IgD-negative memory B cell (primary cell): Measurements from ENCODE around the gene XPOT. TPM values are rescaled to one million over a fixed set of nuclear protein-coding genes. Genes with fewer than 3 reads are reported as not detected.
A peak's percentile ranks its signal among the peaks of the same experiment; 100 is the strongest.

Source experiments
- H3K27ac Mint-ChIP-seq, 3 donors: one replicate each; pipeline ENCODE4 v1.8.0; 2020 to 2022; ENCODE audit warnings: mild to moderate bottlenecking in 3 of 3, mixed read lengths in 3 of 3, moderate library complexity in 1 of 3
- H3K27me3 Mint-ChIP-seq: one replicate; pipeline ENCODE4 v1.8.0; 2021; ENCODE audit warnings: mixed read lengths
- H3K36me3 Mint-ChIP-seq: one replicate; pipeline ENCODE4 v1.8.0; 2020; ENCODE audit warnings: mild to moderate bottlenecking, mixed read lengths
- H3K4me1 Mint-ChIP-seq, 3 donors: one replicate each; pipeline ENCODE4 v1.8.0; 2020 to 2022; ENCODE audit warnings: mixed read lengths in 3 of 3, mild to moderate bottlenecking in 1 of 3
- H3K4me3 Mint-ChIP-seq, 4 donors: one replicate each; pipeline ENCODE4 v1.8.0; 2020 to 2022; ENCODE audit warnings: mild to moderate bottlenecking in 4 of 4, mixed read lengths in 4 of 4, moderate library complexity in 3 of 4
- H3K9me3 Mint-ChIP-seq, 3 donors: one replicate each; pipeline ENCODE4 v1.8.0; 2020 to 2021; ENCODE audit warnings: mixed read lengths in 3 of 3, mild to moderate bottlenecking in 1 of 3
- polyA plus RNA-seq: library from polyadenylated mRNA; unstranded; fragments of 300-500 nt; fragmentation: Illumina TruSeq; gene quantifications from one replicate; pipeline ENCODE4 v1.2.3, GENCODE V29; 2021

The XPOT gene
- polyA plus RNA-seq, 1 donor from 2014 or later, result 21.3 TPM

GRCh38 chr12:64404470-64405256, 471 bp downstream of the XPOT start:
- H3K27me3 Mint-ChIP-seq, result no peaks in the 10 kb centered on the region
- H3K4me1 Mint-ChIP-seq, result peaks cover 8 to 12% (median 9%) of the 10 kb centered on the region in 3 donors
- no peaks in the 10 kb centered on the region for H3K36me3 Mint-ChIP-seq
- peak overlapping the region; percentile 78 to 94 (median 93) for H3K27ac Mint-ChIP-seq
- no peaks in the 10 kb centered on the region for H3K9me3 Mint-ChIP-seq
- peak overlapping the region; percentile 96 to 100 (median 98) for H3K4me3 Mint-ChIP-seq

GRCh38 chr12:64407342-64408223, 3.4 kb downstream of the XPOT start:
- Mint-ChIP-seq H3K4me1 (peaks cover 8 to 12% (median 9%) of the 10 kb centered on the region in 3 donors), H3K4me3 (peak overlapping the region in 1 of 4 donors; percentile 22), H3K27me3 (no peaks in the 10 kb centered on the region), H3K27ac (no peak overlapping the region), H3K36me3 (no peaks in the 10 kb centered on the region), H3K9me3 (no peaks in the 10 kb centered on the region)

GRCh38 chr12:64411427-64411826, 7.2 kb downstream of the XPOT start:
- Mint-ChIP-seq H3K4me1 (peaks cover 0 to 5% (median 3%) of the 10 kb centered on the region in 3 donors), H3K27ac (no peak overlapping the region), H3K9me3 (no peaks in the 10 kb centered on the region), H3K4me3 (no peak overlapping the region), H3K27me3 (no peaks in the 10 kb centered on the region), H3K36me3 (peaks cover 1% of the 10 kb centered on the region)

DNA sequence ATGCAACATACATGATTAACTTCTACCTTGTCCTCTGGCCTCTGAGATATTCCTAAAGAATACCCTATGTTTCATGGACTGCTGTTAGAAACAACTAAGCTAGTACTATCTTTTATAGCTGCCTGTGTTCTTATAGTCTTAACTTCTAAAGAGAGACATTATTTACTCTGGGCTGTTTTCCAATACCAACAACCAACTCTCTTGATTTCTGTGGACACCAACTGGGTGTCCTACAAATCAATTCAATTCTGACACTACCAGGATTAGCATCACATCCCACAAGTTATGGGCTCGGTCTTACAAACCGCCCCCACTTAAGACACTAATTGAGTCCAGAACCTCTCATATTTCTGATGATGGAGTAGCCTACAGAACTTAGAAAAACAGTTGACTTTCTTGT, 8.3 kb downstream of the XPOT start:
- peak overlapping the region in 1 of 3 donors; percentile 63 for H3K27ac Mint-ChIP-seq
- H3K36me3 Mint-ChIP-seq, result peaks cover 4% of the 10 kb centered on the region
- H3K9me3 Mint-ChIP-seq, result no peaks in the 10 kb centered on the region
- H3K4me3 Mint-ChIP-seq, result no peak overlapping the region
- H3K27me3 Mint-ChIP-seq, result no peaks in the 10 kb centered on the region
- no peaks in the 10 kb centered on the region for H3K4me1 Mint-ChIP-seq

DNA sequence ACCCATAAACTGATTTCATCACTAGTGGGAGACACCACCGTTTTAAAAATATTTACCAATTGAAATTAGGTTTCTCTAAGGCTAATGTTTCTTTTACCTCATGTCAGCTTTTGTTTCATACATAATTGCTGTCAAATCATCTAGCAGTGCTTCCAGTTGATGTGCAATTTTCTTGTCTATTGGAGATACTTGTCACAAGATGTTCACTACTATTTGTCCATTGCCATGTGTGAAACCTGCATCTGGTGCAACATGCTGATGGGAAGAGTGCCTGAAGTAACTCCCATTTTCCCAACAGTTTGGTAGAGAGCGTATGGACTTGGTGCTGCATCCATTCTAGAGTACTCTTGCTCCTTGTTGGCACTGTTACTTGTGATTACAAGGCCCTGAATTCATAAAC, 9.7 kb downstream of the XPOT start:
- no peak overlapping the region for H3K4me3 Mint-ChIP-seq
- no peaks in the 10 kb centered on the region for H3K9me3 Mint-ChIP-seq
- no peak overlapping the region for H3K27ac Mint-ChIP-seq
- no peaks in the 10 kb centered on the region for H3K27me3 Mint-ChIP-seq
- H3K36me3 Mint-ChIP-seq, result peaks cover 4% of the 10 kb centered on the region
- no peaks in the 10 kb centered on the region for H3K4me1 Mint-ChIP-seq

DNA sequence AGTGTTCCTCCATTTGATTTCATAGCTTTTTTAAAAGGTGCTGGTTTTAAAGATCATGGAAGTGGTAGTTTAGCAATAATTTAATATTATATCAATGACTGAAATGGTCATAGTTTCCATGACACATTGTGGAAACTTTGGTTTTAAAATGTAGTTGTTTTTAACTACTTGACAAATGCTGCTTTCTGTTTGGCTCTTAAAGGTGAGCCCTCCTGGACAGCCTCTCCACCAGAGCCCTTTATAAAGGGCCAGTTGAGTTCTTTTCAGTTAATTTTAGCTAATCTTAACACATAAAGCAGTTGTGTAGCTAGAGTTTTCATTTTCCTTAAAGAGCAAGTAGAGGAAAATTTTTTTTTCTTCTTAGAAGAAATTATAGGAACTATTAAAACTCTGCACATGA, 14.0 kb downstream of the XPOT start:
- H3K27ac Mint-ChIP-seq, result no peak overlapping the region
- H3K27me3 Mint-ChIP-seq, result no peaks in the 10 kb centered on the region
- H3K4me3 Mint-ChIP-seq, result no peak overlapping the region
- H3K36me3 Mint-ChIP-seq, result peaks cover 10% of the 10 kb centered on the region
- no peaks in the 10 kb centered on the region for H3K9me3 Mint-ChIP-seq
- H3K4me1 Mint-ChIP-seq, result no peaks in the 10 kb centered on the region

- Mint-ChIP-seq H3K27me3 (no peaks in the 10 kb centered on the region), H3K36me3 (peaks cover 13% of the 10 kb centered on the region), H3K27ac (no peak overlapping the region), H3K4me3 (no peak overlapping the region), H3K9me3 (no peaks in the 10 kb centered on the region), H3K4me1 (no peaks in the 10 kb centered on the region)
Observed at GRCh38 chr12:64419696-64420095, 15.5 kb downstream of the XPOT start.

DNA sequence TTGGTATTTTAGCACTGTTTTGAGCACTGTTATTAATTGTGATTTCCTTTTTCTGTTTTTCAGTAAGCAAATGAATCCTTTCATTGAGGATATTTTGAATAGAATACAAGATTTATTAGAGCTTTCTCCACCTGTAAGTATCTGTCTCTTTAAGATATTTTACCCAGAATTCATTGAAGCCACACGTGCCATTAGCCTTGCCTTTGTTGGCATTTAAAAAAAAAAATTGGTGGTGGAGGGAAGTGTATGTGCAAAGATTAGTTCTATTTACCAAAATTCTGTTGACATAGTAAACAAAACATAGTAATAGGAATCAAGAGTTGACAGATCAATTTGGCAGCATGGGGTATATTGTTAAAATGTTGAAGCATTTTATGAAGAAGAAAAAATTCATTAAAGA, 23.8 kb downstream of the XPOT start:
- H3K27me3 Mint-ChIP-seq, result no peaks in the 10 kb centered on the region
- H3K4me3 Mint-ChIP-seq, result no peak overlapping the region
- H3K36me3 Mint-ChIP-seq, result peaks cover 12% of the 10 kb centered on the region
- no peaks in the 10 kb centered on the region for H3K4me1 Mint-ChIP-seq
- no peaks in the 10 kb centered on the region for H3K9me3 Mint-ChIP-seq
- no peak overlapping the region for H3K27ac Mint-ChIP-seq

DNA sequence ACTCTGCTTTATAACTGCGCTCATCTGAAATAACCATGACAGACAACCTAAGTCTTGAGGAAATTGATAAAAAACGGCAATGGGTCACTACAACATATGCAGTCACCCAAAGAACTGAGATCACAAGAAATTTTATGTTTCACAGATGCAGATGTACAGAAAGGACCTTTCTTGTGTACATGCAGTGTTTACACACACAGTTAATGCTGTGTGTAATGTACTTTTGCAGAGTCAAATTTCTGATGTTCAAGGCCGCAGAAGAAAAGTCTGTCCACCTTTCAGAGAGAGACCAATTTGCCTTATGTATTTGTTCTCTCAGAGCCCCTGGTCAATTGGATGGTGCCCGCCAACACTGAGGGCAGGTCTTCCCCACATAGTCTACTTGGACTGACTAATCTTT, 24.8 kb downstream of the XPOT start:
- Mint-ChIP-seq H3K36me3 (peaks cover 11% of the 10 kb centered on the region), H3K27ac (no peak overlapping the region), H3K27me3 (no peaks in the 10 kb centered on the region), H3K9me3 (no peaks in the 10 kb centered on the region), H3K4me1 (no peaks in the 10 kb centered on the region), H3K4me3 (no peak overlapping the region)

- no peaks in the 10 kb centered on the region for H3K4me1 Mint-ChIP-seq
- no peaks in the 10 kb centered on the region for H3K9me3 Mint-ChIP-seq
- peaks cover 8% of the 10 kb centered on the region for H3K36me3 Mint-ChIP-seq
- H3K27ac Mint-ChIP-seq, result no peak overlapping the region
- no peak overlapping the region for H3K4me3 Mint-ChIP-seq
- no peaks in the 10 kb centered on the region for H3K27me3 Mint-ChIP-seq
Observed at GRCh38 chr12:64430886-64431285, 26.7 kb downstream of the XPOT start.

DNA sequence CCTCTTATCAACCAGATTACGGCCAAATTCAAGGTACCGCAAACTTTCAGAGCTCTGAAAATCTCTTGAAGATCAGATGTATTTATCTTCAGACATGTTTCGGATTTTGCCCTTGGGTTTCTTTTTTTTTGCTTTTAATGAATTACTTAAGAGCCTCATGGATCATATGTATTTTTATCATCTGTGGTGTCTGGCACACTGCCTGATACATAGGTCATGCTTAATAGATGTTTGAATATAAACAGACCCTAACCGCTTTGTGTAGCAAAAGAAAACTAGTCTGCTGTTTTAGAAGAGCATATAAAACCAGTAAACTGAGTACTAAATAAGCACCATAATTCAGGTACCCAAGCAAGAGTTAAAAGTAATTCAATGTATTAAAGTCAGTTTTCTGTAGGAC, 27.6 kb downstream of the XPOT start:
- Mint-ChIP-seq H3K4me1 (no peaks in the 10 kb centered on the region), H3K9me3 (no peaks in the 10 kb centered on the region), H3K27ac (no peak overlapping the region), H3K4me3 (no peak overlapping the region), H3K36me3 (peaks cover 8% of the 10 kb centered on the region), H3K27me3 (no peaks in the 10 kb centered on the region)

- peaks cover 6% of the 10 kb centered on the region for H3K36me3 Mint-ChIP-seq
- H3K9me3 Mint-ChIP-seq, result peaks cover 0 to 2% (median 0%) of the 10 kb centered on the region in 3 donors
- H3K4me1 Mint-ChIP-seq, result peaks cover 5 to 10% (median 8%) of the 10 kb centered on the region in 3 donors
- H3K4me3 Mint-ChIP-seq, result no peak overlapping the region
- H3K27me3 Mint-ChIP-seq, result no peaks in the 10 kb centered on the region
- no peak overlapping the region for H3K27ac Mint-ChIP-seq
Observed at GRCh38 chr12:64433915-64434314, 29.7 kb downstream of the XPOT start.

DNA sequence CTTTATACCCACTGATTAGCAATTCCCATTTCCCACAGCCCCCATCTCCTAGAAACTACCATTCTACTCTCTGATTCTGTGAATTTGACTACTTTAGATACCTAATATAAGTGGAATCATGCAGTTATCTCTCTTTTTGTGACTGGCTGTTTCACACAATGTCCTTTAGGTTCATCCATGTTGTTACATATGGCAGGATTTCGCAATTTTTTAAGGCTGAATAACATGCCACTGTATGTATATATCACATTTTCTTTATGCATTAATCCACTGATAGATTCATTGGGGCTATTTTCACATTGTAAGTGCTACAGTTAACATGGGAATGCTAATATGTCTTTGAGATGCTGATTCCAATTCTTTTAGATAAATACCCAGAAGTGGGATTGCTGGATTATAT, 35.9 kb downstream of the XPOT start:
- Mint-ChIP-seq H3K27me3 (no peaks in the 10 kb centered on the region), H3K4me1 (peaks cover 11 to 14% (median 11%) of the 10 kb centered on the region in 3 donors), H3K4me3 (no peak overlapping the region), H3K9me3 (peaks cover 0 to 2% (median 0%) of the 10 kb centered on the region in 3 donors), H3K27ac (no peak overlapping the region), H3K36me3 (peaks cover 2% of the 10 kb centered on the region)

DNA sequence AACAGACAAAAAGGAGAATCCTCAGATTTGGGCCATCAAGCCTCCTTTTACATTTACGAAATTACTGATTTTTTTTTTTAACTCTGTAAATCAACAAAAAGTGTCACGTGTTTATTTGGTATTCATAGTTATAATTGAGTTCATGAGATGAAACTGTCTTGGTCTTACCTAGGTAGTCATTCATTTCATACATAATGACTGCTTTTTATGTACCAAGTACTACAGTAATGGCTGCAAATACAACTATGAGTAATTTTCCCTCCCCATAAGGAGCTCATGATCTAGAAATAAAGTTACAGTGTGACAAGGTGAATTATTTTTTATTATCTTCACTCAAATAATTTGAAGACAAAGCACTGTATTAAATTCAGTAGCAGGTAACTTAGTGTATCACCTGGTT, 41.3 kb downstream of the XPOT start:
- H3K27ac Mint-ChIP-seq, result no peak overlapping the region
- peaks cover 2% of the 10 kb centered on the region for H3K36me3 Mint-ChIP-seq
- H3K4me3 Mint-ChIP-seq, result no peak overlapping the region
- H3K27me3 Mint-ChIP-seq, result no peaks in the 10 kb centered on the region
- no peaks in the 10 kb centered on the region for H3K9me3 Mint-ChIP-seq
- peaks cover 3 to 9% (median 7%) of the 10 kb centered on the region in 3 donors for H3K4me1 Mint-ChIP-seq

DNA sequence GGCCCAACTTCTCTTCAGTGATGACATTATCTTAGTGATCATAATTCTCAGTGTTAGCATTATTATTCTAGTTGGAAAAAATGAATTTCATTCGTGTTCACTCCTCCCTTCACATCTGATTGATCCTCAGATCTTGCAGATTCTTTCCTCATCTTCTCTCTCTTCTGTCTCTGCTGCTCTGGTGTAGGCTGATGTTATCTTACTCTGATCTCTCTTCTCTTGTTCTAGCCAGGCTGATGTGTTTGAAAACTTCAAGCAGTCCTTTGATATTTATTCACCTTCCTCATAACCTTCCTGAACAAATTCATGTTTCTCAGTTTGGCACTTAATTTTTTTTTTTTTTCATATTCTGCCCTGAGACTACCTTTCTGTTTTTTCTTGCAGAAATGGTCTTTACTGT, 42.1 kb downstream of the XPOT start:
- Mint-ChIP-seq H3K9me3 (no peaks in the 10 kb centered on the region), H3K4me3 (no peak overlapping the region), H3K36me3 (peaks cover 2% of the 10 kb centered on the region), H3K4me1 (peaks cover 7 to 16% (median 11%) of the 10 kb centered on the region in 3 donors), H3K27ac (no peak overlapping the region), H3K27me3 (no peaks in the 10 kb centered on the region)
